Measurements from ENCODE around the gene PELI2. TPM values are rescaled to one million over a fixed set of nuclear protein-coding genes. Genes with fewer than 3 reads are reported as not detected.

PELI2 gene
- total RNA-seq, 2 donors from 2014 or later = 9.8 to 13.9 TPM

- TF ChIP-seq, protein P1, sequence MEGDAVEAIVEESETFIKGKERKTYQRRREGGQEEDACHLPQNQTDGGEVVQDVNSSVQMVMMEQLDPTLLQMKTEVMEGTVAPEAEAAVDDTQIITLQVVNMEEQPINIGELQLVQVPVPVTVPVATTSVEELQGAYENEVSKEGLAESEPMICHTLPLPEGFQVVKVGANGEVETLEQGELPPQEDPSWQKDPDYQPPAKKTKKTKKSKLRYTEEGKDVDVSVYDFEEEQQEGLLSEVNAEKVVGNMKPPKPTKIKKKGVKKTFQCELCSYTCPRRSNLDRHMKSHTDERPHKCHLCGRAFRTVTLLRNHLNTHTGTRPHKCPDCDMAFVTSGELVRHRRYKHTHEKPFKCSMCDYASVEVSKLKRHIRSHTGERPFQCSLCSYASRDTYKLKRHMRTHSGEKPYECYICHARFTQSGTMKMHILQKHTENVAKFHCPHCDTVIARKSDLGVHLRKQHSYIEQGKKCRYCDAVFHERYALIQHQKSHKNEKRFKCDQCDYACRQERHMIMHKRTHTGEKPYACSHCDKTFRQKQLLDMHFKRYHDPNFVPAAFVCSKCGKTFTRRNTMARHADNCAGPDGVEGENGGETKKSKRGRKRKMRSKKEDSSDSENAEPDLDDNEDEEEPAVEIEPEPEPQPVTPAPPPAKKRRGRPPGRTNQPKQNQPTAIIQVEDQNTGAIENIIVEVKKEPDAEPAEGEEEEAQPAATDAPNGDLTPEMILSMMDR (IDR thresholded peaks at IDR 0.05) = no peak
- Histone ChIP-seq H3K27me3 (no peaks in the 10 kb centered on the region), H3K27ac (no peak overlapping the region), H3K4me3 (no peak overlapping the region), H3K9me3 (no peaks in the 10 kb centered on the region), H3K4me1 (no peaks in the 10 kb centered on the region), H3K9ac (ENCODE audit: low read depth in 2 of 2, low read length in 2 of 2) (no peak overlapping the region), H3K36me3 (no peaks in the 10 kb centered on the region)
- no peak for DNase-seq
- intact Hi-C loops (cut with DNase I) = no loop called here
Measured at GRCh38 chr14:56268039-56268438, 149.8 kb downstream of the PELI2 start.

DNA sequence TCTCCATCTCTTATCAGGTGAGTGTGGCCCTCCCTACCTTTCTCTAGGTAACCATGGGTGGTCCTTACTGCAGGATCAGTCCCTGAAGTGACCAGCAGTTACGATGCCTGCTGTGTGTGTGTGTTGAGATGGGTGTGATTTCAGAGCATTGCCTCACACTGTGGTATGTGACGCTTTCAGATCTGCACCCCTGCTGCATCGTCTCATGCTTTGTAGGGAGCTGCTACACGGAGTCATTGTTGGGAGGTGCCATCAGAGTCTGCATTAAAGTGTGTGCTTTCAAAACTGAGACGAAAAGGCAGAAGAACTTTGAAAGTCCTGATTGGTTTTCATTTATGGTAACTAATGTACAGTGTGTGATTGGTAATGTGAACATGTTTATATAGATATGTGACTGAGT lies 150.5 kb downstream of the PELI2 start:
- Histone ChIP-seq H3K4me1 (no peaks in the 10 kb centered on the region), H3K9ac (ENCODE audit: low read depth in 2 of 2, low read length in 2 of 2) (no peak overlapping the region), H3K9me3 (no peaks in the 10 kb centered on the region), H3K27me3 (no peaks in the 10 kb centered on the region), H3K4me3 (no peak overlapping the region), H3K27ac (no peak overlapping the region), H3K36me3 (no peaks in the 10 kb centered on the region)
- no peak for DNase-seq
- TF ChIP-seq, protein P1 (IDR thresholded peaks at IDR 0.05) = no peak
- intact Hi-C loops (cut with DNase I) = no loop called here

DNA sequence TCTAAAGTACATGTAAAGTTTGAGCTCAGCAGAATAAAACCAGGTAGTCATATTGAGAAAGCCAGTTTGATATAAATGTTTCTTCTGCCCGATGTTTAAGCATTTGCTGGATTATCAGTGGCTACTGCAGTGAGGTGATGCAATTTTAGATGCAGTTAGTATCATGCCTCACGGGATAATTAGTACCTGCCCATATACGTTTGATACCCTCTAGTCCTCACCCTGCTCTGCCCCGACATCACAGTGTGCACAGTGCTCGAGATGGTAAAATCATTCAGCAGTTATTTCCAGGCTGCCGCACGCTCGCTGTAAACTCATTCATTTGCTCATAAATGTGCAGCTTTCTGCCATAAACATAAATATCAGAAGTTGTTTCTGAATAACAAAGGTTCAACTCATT lies 152.7 kb downstream of the PELI2 start:
- H3K9me3 ChIP-seq = no peaks in the 10 kb centered on the region
- DNase-seq = no peak
- H3K36me3 ChIP-seq = no peaks in the 10 kb centered on the region
- TF ChIP-seq, protein P1 (IDR thresholded peaks at IDR 0.05) = no peak
- no peaks in the 10 kb centered on the region for H3K27me3 ChIP-seq
- no peak overlapping the region for H3K4me3 ChIP-seq
- intact Hi-C loops (cut with DNase I) = no loop called here
- H3K4me1 ChIP-seq = no peaks in the 10 kb centered on the region
- H3K9ac ChIP-seq (ENCODE audit: low read depth in 2 of 2, low read length in 2 of 2) = no peak overlapping the region
- no peak overlapping the region for H3K27ac ChIP-seq

GRCh38 chr14:56271970-56272369 lies 153.8 kb downstream of the PELI2 start:
- Histone ChIP-seq H3K36me3 (no peaks in the 10 kb centered on the region), H3K27ac (no peak overlapping the region), H3K4me1 (no peaks in the 10 kb centered on the region), H3K27me3 (no peaks in the 10 kb centered on the region), H3K4me3 (no peak overlapping the region), H3K9ac (ENCODE audit: low read depth in 2 of 2, low read length in 2 of 2) (no peak overlapping the region), H3K9me3 (no peaks in the 10 kb centered on the region)
- intact Hi-C loops (cut with DNase I) = no loop called here
- DNase-seq = no peak
- TF ChIP-seq, protein P1 (IDR thresholded peaks at IDR 0.05) = no peak

DNA sequence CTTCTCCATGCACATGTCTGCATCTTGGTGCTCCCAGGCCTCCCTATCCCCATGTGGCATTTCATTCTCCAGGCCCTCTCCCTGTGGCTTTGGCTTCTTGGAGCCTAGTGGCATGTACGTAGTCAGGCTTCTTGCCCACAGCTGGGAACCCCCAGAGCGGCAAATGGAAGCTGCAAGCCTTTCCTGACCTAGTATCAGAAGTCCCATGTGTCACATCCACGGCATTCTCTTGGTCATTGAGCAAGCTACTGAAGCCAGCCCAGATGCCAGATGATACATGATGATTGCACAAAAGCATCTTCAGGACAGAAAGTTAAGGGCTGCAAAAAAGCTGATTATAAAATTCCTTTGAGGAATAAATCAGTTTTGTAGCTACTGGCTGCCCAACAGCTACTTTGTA lies 154.9 kb downstream of the PELI2 start:
- TF ChIP-seq, protein P1 (IDR thresholded peaks at IDR 0.05) = no peak
- no peaks in the 10 kb centered on the region for H3K27me3 ChIP-seq
- DNase-seq = no peak
- intact Hi-C loops (cut with DNase I) = no loop called here
- no peaks in the 10 kb centered on the region for H3K9me3 ChIP-seq
- H3K9ac ChIP-seq (ENCODE audit: low read depth in 2 of 2, low read length in 2 of 2) = no peak overlapping the region
- H3K36me3 ChIP-seq = no peaks in the 10 kb centered on the region
- H3K27ac ChIP-seq = no peak overlapping the region
- no peaks in the 10 kb centered on the region for H3K4me1 ChIP-seq
- no peak overlapping the region for H3K4me3 ChIP-seq

DNA sequence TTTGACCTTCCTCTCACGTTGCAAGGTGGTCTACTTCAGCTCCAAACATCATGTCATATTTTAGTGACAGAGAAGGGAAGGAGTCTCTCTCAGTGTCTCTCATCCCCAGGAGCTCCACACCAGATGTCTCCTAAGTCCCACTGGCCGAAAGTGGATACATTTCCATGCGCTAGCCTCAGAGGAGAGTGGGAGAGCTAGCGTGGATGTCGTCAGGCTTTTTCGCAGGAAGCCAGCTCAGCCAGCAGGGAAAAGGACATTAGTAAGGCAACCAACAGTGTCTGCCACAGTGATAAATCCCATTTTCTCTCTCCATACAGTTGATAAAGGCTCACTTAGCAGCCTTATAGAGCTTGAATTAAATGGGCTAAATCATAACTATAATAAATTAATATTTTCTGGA lies 155.7 kb downstream of the PELI2 start:
- Histone ChIP-seq H3K4me3 (no peak overlapping the region), H3K27me3 (no peaks in the 10 kb centered on the region), H3K9me3 (no peaks in the 10 kb centered on the region), H3K27ac (no peak overlapping the region), H3K36me3 (no peaks in the 10 kb centered on the region), H3K9ac (ENCODE audit: low read depth in 2 of 2, low read length in 2 of 2) (no peak overlapping the region), H3K4me1 (no peaks in the 10 kb centered on the region)
- TF ChIP-seq, protein P1 (IDR thresholded peaks at IDR 0.05) = no peak
- intact Hi-C loops (cut with DNase I) = no loop called here
- no peak for DNase-seq
